Esophagus squamous epithelium (tissue), 4 donors: ENCODE data around the gene ZNF441.

Source experiments
- CTCF ChIP-seq, 6 experiments: fragments of 450-650 bp in 4 of 6; fragments of 200-600 bp in 2 of 6; sonication (generic) in 2 of 6; IDR thresholded peaks; one replicate each; pipeline ENCODE4 v1.5.1; 2016 to 2019; ENCODE audit warnings: antibody characterized with exemption in 6 of 6, mild to moderate bottlenecking in 4 of 6, moderate library complexity in 4 of 6
- POLR2A ChIP-seq, 4 donors: fragments of 450-650 bp; IDR thresholded peaks; one replicate each; pipeline ENCODE4 v1.6.1; 2017; ENCODE audit warnings: antibody characterized with exemption in 4 of 4, mild to moderate bottlenecking in 4 of 4, moderate library complexity in 3 of 4

GRCh38 chr19:11747277-11747676, 19.5 kb upstream of the ZNF441 start:
- TF ChIP-seq CTCF (IDR thresholded peaks at IDR 0.05) (no peak), POLR2A (IDR thresholded peaks at IDR 0.05) (no peak)
